Peyer's patch (tissue), 4 donors: ENCODE data around the gene RNU5B-1. TPM values are rescaled to one million over a fixed set of nuclear protein-coding genes. Genes with fewer than 3 reads are reported as not detected.
A peak's percentile ranks its signal among the peaks of the same experiment; 100 is the strongest.

Experiments used
- DNase-seq, 3 donors: peaks; one replicate each; pipeline ENCODE4 v3.0.0-alpha.2; 2017 to 2019
- H3K27ac ChIP-seq, 4 donors: fragments of 200-600 bp; sonication (generic); one replicate each; pipeline ENCODE4 v1.5.1; 2016 to 2019
- H3K27me3 ChIP-seq, 2 donors: fragments of 200-600 bp; sonication (generic); one replicate each; pipeline ENCODE4 v1.5.1; 2019
- H3K36me3 ChIP-seq, 3 donors: fragments of 200-600 bp; sonication (generic); one replicate each; pipeline ENCODE4 v1.5.1; 2016 to 2019
- H3K4me1 ChIP-seq, 4 donors: fragments of 200-600 bp; sonication (generic); one replicate each; pipeline ENCODE4 v1.5.1; 2016 to 2019
- H3K4me3 ChIP-seq, 4 donors: fragments of 200-600 bp; sonication (generic); 1 replicate in 3 of 4; 2 replicates in 1 of 4; pipeline ENCODE4 v1.5.1; 2016 to 2019; ENCODE audit warnings: mild to moderate bottlenecking in 1 of 4
- H3K9me3 ChIP-seq, 4 donors: fragments of 200-600 bp; sonication (generic); one replicate each; pipeline ENCODE4 v1.5.1; 2016 to 2019; ENCODE audit warnings: mild to moderate bottlenecking in 1 of 4
- CTCF ChIP-seq, 6 experiments: fragments of 450-650 bp in 4 of 6; fragments of 200-600 bp in 2 of 6; sonication (generic) in 1 of 6; IDR thresholded peaks; one replicate each; pipeline ENCODE4 v1.5.1; 2017 to 2019; ENCODE audit warnings: antibody characterized with exemption in 6 of 6, mild to moderate bottlenecking in 3 of 6, moderate library complexity in 1 of 6
- POLR2A ChIP-seq, 2 donors: fragments of 450-650 bp; IDR thresholded peaks; one replicate each; pipeline ENCODE4 v1.5.1; 2017; ENCODE audit warnings: antibody characterized with exemption in 2 of 2, mild to moderate bottlenecking in 2 of 2, moderate library complexity in 2 of 2
- total RNA-seq, 4 donors: library from RNA; depleted of rRNA; stranded (reverse); fragments of >200 nt; gene quantifications; one replicate each; pipeline ENCODE4 v1.1.0, GENCODE V29; 2016

Gene RNU5B-1
- total RNA-seq, 4 donors from 2014 or later, result not detected

- Histone ChIP-seq H3K27me3 (no peaks in the 10 kb centered on the region), H3K36me3 (peaks cover 0 to 44% (median 0%) of the 10 kb centered on the region in 3 donors), H3K4me1 (peaks cover 0 to 9% (median 0%) of the 10 kb centered on the region in 4 donors), H3K27ac (peak overlapping the region in 1 of 4 donors; percentile 78), H3K9me3 (no peaks in the 10 kb centered on the region), H3K4me3 (no peak overlapping the region)
- TF ChIP-seq POLR2A (IDR thresholded peaks at IDR 0.05) (no peak), CTCF (IDR thresholded peaks at IDR 0.05) (no peak)
- no peak for DNase-seq
Measured at GRCh38 chr15:65260968-65261367, 43.5 kb upstream of the RNU5B-1 start.

GRCh38 chr15:65263313-65263712 is 41.2 kb upstream of the RNU5B-1 start:
- DNase-seq, result no peak
- no peak overlapping the region for H3K4me3 ChIP-seq
- peaks cover 0 to 36% (median 0%) of the 10 kb centered on the region in 3 donors for H3K36me3 ChIP-seq
- no peak overlapping the region for H3K27ac ChIP-seq
- H3K27me3 ChIP-seq, result no peaks in the 10 kb centered on the region
- peaks cover 0 to under 1% (median 0%) of the 10 kb centered on the region in 4 donors for H3K4me1 ChIP-seq
- TF ChIP-seq POLR2A (IDR thresholded peaks at IDR 0.05) (no peak), CTCF (IDR thresholded peaks at IDR 0.05) (no peak)
- H3K9me3 ChIP-seq, result no peaks in the 10 kb centered on the region

GRCh38 chr15:65264863-65265430 is 39.5 kb upstream of the RNU5B-1 start:
- H3K9me3 ChIP-seq, result no peaks in the 10 kb centered on the region
- H3K4me1 ChIP-seq, result no peaks in the 10 kb centered on the region
- H3K4me3 ChIP-seq, result no peak overlapping the region
- no peak for DNase-seq
- H3K36me3 ChIP-seq, result peaks cover 0 to 37% (median 0%) of the 10 kb centered on the region in 3 donors
- no peaks in the 10 kb centered on the region for H3K27me3 ChIP-seq
- TF ChIP-seq POLR2A (IDR thresholded peaks at IDR 0.05) (no peak), CTCF (IDR thresholded peaks at IDR 0.05) (no peak)
- no peak overlapping the region for H3K27ac ChIP-seq

- no peaks in the 10 kb centered on the region for H3K27me3 ChIP-seq
- no peaks in the 10 kb centered on the region for H3K4me1 ChIP-seq
- no peak for DNase-seq
- no peak overlapping the region for H3K27ac ChIP-seq
- TF ChIP-seq POLR2A (IDR thresholded peaks at IDR 0.05) (no peak), CTCF (IDR thresholded peaks at IDR 0.05) (no peak)
- H3K9me3 ChIP-seq, result no peaks in the 10 kb centered on the region
- H3K4me3 ChIP-seq, result no peak overlapping the region
- peaks cover 0 to 26% (median 0%) of the 10 kb centered on the region in 3 donors for H3K36me3 ChIP-seq
Measured at GRCh38 chr15:65266469-65266868, 38.0 kb upstream of the RNU5B-1 start.

GRCh38 chr15:65268411-65268810 is 36.1 kb upstream of the RNU5B-1 start:
- Histone ChIP-seq H3K4me3 (no peak overlapping the region), H3K27ac (no peak overlapping the region)
- no peak for TF ChIP-seq CTCF (IDR thresholded peaks at IDR 0.05)
- no peak for TF ChIP-seq POLR2A (IDR thresholded peaks at IDR 0.05)

More at GRCh38 chr15:65268411-65268810, 36.1 kb upstream of the RNU5B-1 start:
- Histone ChIP-seq H3K4me1 (no peaks in the 10 kb centered on the region), H3K36me3 (peaks cover 0 to 14% (median 0%) of the 10 kb centered on the region in 3 donors), H3K27me3 (no peaks in the 10 kb centered on the region), H3K9me3 (no peaks in the 10 kb centered on the region)
- DNase-seq, result no peak
